Measurements from ENCODE around the gene INTS1.

GRCh38 chr7:1444214-1444924 is 59.8 kb downstream of the INTS1 start:
- TF ChIP-seq REST (IDR thresholded peaks at IDR 0.05; ENCODE audit: low read depth) (no peak), YY1 (IDR thresholded peaks at IDR 0.05; ENCODE audit: low read depth) (no peak), FOXM1 (IDR thresholded peaks at IDR 0.05; ENCODE audit: borderline replicate concordance, low read depth) (no peak), TAF1 (IDR thresholded peaks at IDR 0.05; ENCODE audit: low read depth) (no peak), CEBPB (IDR thresholded peaks at IDR 0.05) (no peak), RAD21 (IDR thresholded peaks at IDR 0.05; ENCODE audit: low read depth) (no peak), MAX (IDR thresholded peaks at IDR 0.05) (no peak), TEAD4 (IDR thresholded peaks at IDR 0.05) (no peak), EP300 (IDR thresholded peaks at IDR 0.05; ENCODE audit: borderline replicate concordance) (no peak), USF1 (IDR thresholded peaks at IDR 0.05) (no peak)
